ENCODE measurements around the gene ERMARD. TPM values are rescaled to one million over a fixed set of nuclear protein-coding genes. Genes with fewer than 3 reads are reported as not detected.

Gene ERMARD
- total RNA-seq, 2 donors from 2014 or later: 22.4 to 39.8 TPM

DNA sequence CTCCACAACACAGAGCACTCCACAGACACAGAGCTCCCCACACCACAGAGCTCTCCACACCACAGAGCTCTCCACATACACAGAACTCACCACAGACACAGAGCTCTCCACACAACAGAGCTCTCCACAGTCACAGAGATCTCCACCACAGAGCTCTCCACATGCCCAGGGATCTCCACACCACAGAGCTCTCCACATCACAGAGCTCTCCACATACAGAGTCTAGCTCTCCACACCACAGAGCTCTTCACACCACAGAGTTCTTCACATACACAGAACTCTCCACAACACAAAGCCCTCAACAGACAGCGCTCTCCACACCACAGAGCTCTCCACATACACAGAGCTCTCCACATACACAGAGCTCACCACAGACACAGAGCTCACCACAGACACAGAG is 55.3 kb downstream of the ERMARD start:
- no peak for DNase-seq (ENCODE audit: low spot score)
- Mint-ChIP-seq H3K9me3 (peaks cover 7% of the 10 kb centered on the region), H3K27me3 (peaks cover 46 to 49% of the 10 kb centered on the region in 2 donors), H3K36me3 (no peaks in the 10 kb centered on the region), H3K27ac (peak overlapping the region; percentile 22 to 38), H3K4me1 (ENCODE audit: low read depth in 2 of 2) (peaks cover 58 to 62% of the 10 kb centered on the region in 2 donors), H3K4me3 (peak overlapping the region; percentile 59)
- peak in 1 of 2 donors; percentile 11 for ATAC-seq

DNA sequence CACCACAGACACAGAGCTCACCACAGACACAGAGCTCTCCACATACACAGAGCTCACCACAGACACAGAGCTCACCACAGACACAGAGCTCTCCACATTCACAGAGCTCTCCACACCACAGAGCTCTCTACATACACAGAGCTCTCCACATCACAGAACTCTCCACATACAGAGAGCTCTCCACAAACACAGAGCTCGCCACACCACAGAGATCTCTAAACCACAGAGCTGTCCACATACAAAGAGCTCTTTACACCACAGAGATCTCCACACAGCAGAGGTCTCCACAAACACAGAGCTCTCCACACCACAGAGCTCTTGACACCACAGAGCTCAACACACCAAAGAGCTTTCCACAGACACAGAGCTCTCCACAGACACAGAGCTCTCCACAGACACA is 55.8 kb downstream of the ERMARD start:
- H3K27ac Mint-ChIP-seq: peak overlapping the region; percentile 22 to 38
- peaks cover 7% of the 10 kb centered on the region for H3K9me3 Mint-ChIP-seq
- peak overlapping the region; percentile 39 for H3K4me3 Mint-ChIP-seq
- no peak for ATAC-seq
- peaks cover 49 to 50% of the 10 kb centered on the region in 2 donors for H3K27me3 Mint-ChIP-seq
- no peaks in the 10 kb centered on the region for H3K36me3 Mint-ChIP-seq
- DNase-seq (ENCODE audit: low spot score): no peak
- H3K4me1 Mint-ChIP-seq (ENCODE audit: low read depth in 2 of 2): peaks cover 58 to 62% of the 10 kb centered on the region in 2 donors

GRCh38 chr6:169807699-169808607 is 56.5 kb downstream of the ERMARD start:
- H3K27me3 Mint-ChIP-seq: peaks cover 48 to 51% of the 10 kb centered on the region in 2 donors
- H3K4me3 Mint-ChIP-seq: peak overlapping the region; percentile 39

DNA sequence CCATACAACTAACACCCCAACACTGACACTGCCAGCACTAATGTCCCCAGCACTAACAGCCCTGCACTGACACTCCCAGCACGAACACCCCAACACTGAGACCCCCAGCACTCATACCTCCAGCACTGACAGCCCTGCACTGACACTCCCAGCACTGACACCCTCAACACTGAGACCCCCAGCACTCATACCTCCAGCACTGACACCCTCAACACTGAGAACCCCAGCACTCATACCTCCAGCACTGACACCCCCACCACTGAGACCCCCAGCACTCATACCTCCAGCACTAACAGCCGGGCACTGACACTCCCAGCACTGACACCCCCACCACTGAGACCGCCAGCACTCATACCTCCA is 57.2 kb downstream of the ERMARD start:
- ATAC-seq (no peak), DNase-seq (ENCODE audit: low spot score) (no peak)
- H3K4me3 Mint-ChIP-seq: no peak overlapping the region
- peaks cover 48 to 53% of the 10 kb centered on the region in 2 donors for H3K27me3 Mint-ChIP-seq
- H3K4me1 Mint-ChIP-seq (ENCODE audit: low read depth in 2 of 2): peaks cover 49 to 52% of the 10 kb centered on the region in 2 donors
- H3K27ac Mint-ChIP-seq: no peak overlapping the region
- H3K9me3 Mint-ChIP-seq: peaks cover 7% of the 10 kb centered on the region
- no peaks in the 10 kb centered on the region for H3K36me3 Mint-ChIP-seq

More at GRCh38 chr6:169807699-169808607, 56.5 kb downstream of the ERMARD start:
- H3K4me1 Mint-ChIP-seq (ENCODE audit: low read depth in 2 of 2): peaks cover 55 to 58% of the 10 kb centered on the region in 2 donors
- H3K9me3 Mint-ChIP-seq: peaks cover 7% of the 10 kb centered on the region
- ATAC-seq (no peak), DNase-seq (ENCODE audit: low spot score) (no peak)
- peak overlapping the region; percentile 22 to 38 for H3K27ac Mint-ChIP-seq
- H3K36me3 Mint-ChIP-seq: no peaks in the 10 kb centered on the region

DNA sequence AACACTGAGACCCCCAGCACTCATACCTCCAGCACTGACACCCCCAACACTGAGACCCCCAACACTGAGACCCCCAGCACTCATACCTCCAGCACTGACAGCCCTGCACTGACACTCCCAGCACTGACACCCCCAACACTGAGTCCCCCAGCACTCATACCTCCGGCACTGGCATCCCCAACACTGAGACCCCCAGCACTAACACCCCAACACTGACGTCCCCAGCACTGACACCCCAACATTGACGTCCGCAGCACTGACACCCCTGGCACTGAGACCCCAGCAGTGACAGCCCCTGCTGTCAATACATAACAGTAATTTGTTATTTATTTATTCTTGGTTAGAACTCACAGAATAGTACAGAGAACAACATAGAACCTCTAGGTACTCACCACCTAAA is 58.0 kb downstream of the ERMARD start:
- Mint-ChIP-seq H3K36me3 (no peaks in the 10 kb centered on the region), H3K27ac (no peak overlapping the region), H3K9me3 (peaks cover 7% of the 10 kb centered on the region), H3K4me3 (no peak overlapping the region), H3K27me3 (peaks cover 40 to 46% of the 10 kb centered on the region in 2 donors), H3K4me1 (ENCODE audit: low read depth in 2 of 2) (peaks cover 41 to 44% of the 10 kb centered on the region in 2 donors)
- ATAC-seq: no peak
- no peak for DNase-seq (ENCODE audit: low spot score)

DNA sequence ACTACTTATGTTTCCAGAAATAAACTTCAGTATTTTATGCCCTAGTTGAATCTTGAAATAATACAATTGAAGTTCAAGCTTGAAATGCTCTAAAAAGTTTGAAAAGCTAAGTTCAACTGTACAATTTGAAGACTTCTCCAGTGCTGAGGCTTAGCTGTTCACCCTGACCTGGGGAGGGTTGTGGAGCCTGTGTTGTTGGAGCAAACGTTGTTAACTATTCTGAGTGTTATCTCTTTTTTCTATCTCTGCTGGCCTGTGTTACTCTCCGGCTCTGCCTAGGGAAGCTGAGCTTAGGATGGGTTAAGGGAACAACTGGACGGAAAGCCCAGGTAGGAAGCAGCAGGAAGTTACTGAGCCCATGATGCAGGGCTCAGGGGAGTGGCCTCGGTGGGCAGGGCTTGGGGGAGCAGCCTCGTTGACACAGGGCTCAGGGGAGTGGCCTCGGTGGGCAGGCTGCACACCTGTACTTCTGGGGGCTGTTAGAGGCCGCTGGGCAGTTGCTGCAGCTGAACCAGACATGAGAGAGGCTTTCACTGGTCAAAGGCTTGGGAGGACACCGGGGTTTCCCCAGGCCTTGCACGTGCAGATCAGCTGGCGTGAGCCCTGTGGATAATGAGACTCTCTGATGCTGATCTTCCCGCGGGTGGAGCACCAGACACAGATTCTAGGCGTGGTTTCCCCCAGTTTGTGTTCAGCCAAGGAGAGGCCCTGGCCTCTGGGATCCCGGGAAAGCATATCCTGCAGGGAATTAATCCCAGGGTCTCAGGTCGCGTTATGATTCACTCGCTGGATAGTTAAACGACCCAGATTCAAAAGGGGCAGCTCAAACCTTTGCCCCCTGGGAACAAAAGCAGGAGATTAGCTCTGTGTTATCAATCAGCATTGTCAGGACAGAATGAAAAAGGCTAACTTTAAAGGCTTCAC is 58.9 kb downstream of the ERMARD start:
- Mint-ChIP-seq H3K4me3 (no peak overlapping the region), H3K4me1 (ENCODE audit: low read depth in 2 of 2) (peaks cover 32 to 34% of the 10 kb centered on the region in 2 donors), H3K27ac (no peak overlapping the region), H3K9me3 (peaks cover 4% of the 10 kb centered on the region), H3K27me3 (peaks cover 34 to 39% of the 10 kb centered on the region in 2 donors), H3K36me3 (no peaks in the 10 kb centered on the region)
- DNase-seq (ENCODE audit: low spot score) (no peak), ATAC-seq (no peak)

DNA sequence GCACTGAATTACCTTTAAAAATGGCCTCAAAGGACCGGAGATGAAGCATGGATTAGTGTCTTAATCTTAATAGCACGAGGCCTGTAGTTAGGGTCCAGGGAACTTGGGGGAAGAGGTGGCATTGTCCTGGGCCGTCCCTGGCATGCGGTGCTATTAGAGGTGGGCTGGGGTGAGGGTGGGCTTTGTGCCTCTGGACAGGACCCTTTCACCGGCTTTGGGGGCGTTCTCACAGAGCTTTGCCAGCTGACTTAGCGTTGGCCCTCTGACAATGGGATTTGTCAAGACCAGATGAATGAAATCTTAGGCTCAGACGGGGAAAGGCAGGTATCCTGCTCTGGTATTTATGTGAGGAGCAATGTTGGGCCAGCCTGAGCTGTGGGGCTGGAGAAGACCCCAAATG is 59.6 kb downstream of the ERMARD start:
- no peak for ATAC-seq
- Mint-ChIP-seq H3K9me3 (peaks cover 5% of the 10 kb centered on the region), H3K36me3 (peaks cover 5% of the 10 kb centered on the region), H3K27ac (no peak overlapping the region), H3K27me3 (peaks cover 33 to 39% of the 10 kb centered on the region in 2 donors), H3K4me3 (no peak overlapping the region), H3K4me1 (ENCODE audit: low read depth in 2 of 2) (peaks cover 24 to 27% of the 10 kb centered on the region in 2 donors)
- no peak for DNase-seq (ENCODE audit: low spot score)

DNA sequence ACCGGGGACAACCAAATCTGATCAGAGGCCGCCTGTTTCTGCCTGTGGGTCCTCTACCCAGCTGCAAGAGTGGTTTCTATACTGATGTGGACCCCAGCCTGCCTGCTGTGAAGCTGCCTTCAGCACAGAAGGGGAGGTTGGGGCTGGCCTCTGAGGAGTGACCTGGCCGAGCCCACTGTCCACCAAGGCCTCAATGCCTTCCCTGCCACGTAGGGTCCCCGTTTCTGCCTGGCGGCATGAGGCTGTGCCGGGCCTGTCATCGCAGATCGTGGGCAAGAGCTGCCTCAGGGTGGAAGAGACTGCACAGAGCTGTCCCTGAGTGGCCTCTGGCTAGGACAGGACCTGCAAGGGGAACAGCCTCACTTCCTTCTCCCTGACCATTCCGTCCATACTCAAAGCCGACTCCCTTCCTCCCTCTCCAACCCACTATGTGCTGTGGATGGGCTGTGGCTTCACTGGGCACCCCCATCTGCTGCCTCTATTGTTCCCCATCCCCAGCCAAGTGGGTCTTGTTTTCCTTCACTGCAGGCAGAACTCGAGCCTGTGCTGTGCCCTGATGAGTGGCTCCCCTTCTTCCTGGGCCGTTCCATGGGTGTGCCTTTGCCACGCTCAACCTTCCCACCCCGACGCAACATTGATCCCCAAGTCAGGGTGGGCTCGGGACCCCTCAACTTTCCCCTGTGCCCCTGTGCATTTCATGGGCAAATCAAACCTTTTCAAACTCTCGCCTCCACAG is 60.3 kb downstream of the ERMARD start:
- H3K27me3 Mint-ChIP-seq: peaks cover 33 to 41% of the 10 kb centered on the region in 2 donors
- ATAC-seq (no peak), DNase-seq (ENCODE audit: low spot score) (no peak)
- H3K36me3 Mint-ChIP-seq: peaks cover 9% of the 10 kb centered on the region
- H3K4me1 Mint-ChIP-seq (ENCODE audit: low read depth in 2 of 2): peaks cover 18 to 21% of the 10 kb centered on the region in 2 donors
- H3K9me3 Mint-ChIP-seq: peaks cover 6% of the 10 kb centered on the region
- H3K27ac Mint-ChIP-seq: no peak overlapping the region
- no peak overlapping the region for H3K4me3 Mint-ChIP-seq

- no peak for DNase-seq (ENCODE audit: low spot score)
- H3K4me1 Mint-ChIP-seq (ENCODE audit: low read depth in 2 of 2): peaks cover 14 to 15% of the 10 kb centered on the region in 2 donors
- ATAC-seq: no peak
- H3K4me3 Mint-ChIP-seq: no peak overlapping the region
- H3K27ac Mint-ChIP-seq: no peak overlapping the region
- H3K9me3 Mint-ChIP-seq: peaks cover 5% of the 10 kb centered on the region
- peaks cover 35 to 41% of the 10 kb centered on the region in 2 donors for H3K27me3 Mint-ChIP-seq
- peaks cover 9% of the 10 kb centered on the region for H3K36me3 Mint-ChIP-seq
Observed at GRCh38 chr6:169812257-169812644, 60.8 kb downstream of the ERMARD start.

DNA sequence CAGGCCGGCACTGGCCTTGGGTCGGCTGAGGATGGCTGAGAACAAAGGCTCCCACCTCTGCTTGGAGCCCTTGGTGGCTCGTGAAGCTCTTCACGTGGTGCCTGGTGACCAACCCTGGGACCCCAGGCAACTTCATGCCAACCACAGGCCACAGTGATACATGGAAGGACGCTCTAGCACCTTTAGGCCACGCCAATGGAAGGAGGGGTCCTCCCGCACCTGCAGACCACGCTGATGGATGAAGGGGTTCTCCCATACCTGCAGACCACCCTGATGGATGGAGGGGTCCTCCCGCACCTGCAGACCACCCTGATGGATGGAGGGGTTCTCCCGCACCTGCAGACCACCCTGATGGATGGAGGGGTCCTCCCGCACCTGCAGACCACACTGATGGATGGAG is 62.5 kb downstream of the ERMARD start:
- DNase-seq (ENCODE audit: low spot score): no peak

DNA sequence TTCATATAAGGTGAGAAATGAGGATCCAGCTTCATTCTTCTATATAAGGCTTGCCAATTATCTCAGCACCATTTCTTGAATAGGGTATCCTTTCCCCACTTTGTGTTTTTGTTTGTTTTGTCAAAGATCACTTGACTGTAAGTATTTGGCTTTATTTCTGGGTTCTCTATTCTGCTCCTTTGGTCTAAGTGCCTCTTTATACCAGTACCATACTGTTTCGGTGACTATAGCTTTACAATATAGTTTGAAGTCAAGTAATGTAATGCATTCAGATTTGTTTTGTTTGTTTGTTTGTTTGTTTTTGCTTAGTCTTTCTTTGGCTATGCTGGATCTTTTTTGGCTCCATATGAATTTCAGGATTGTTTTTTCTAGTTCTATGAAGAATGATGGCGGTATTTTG is 64.6 kb downstream of the ERMARD start:
- DNase-seq (ENCODE audit: low spot score): no peak
- peaks cover 45 to 62% of the 10 kb centered on the region in 2 donors for H3K27me3 Mint-ChIP-seq
- no peak overlapping the region for H3K27ac Mint-ChIP-seq
- no peak overlapping the region for H3K4me3 Mint-ChIP-seq
- H3K36me3 Mint-ChIP-seq: peaks cover 9% of the 10 kb centered on the region
- no peaks in the 10 kb centered on the region for H3K4me1 Mint-ChIP-seq (ENCODE audit: low read depth in 2 of 2)
- peaks cover 5% of the 10 kb centered on the region for H3K9me3 Mint-ChIP-seq
- ATAC-seq: no peak

More for the DNA sequence above, 62.5 kb downstream of the ERMARD start:
- H3K9me3 Mint-ChIP-seq: peaks cover 5% of the 10 kb centered on the region
- no peak overlapping the region for H3K4me3 Mint-ChIP-seq
- no peak for ATAC-seq
- peaks cover 4 to 8% of the 10 kb centered on the region in 2 donors for H3K4me1 Mint-ChIP-seq (ENCODE audit: low read depth in 2 of 2)
- H3K27ac Mint-ChIP-seq: no peak overlapping the region
- H3K27me3 Mint-ChIP-seq: peaks cover 44 to 54% of the 10 kb centered on the region in 2 donors
- H3K36me3 Mint-ChIP-seq: peaks cover 9% of the 10 kb centered on the region

GRCh38 chr6:169816975-169817374 is 65.6 kb downstream of the ERMARD start:
- Mint-ChIP-seq H3K36me3 (peaks cover 9% of the 10 kb centered on the region), H3K27ac (no peak overlapping the region), H3K9me3 (peaks cover 5% of the 10 kb centered on the region), H3K4me3 (no peak overlapping the region), H3K4me1 (ENCODE audit: low read depth in 2 of 2) (no peaks in the 10 kb centered on the region), H3K27me3 (peaks cover 50 to 71% of the 10 kb centered on the region in 2 donors)
- DNase-seq (ENCODE audit: low spot score) (no peak), ATAC-seq (no peak)

- H3K9me3 Mint-ChIP-seq: peaks cover 5% of the 10 kb centered on the region
Observed at GRCh38 chr6:169820358-169820757, 68.9 kb downstream of the ERMARD start.

More at GRCh38 chr6:169820358-169820757, 68.9 kb downstream of the ERMARD start:
- Mint-ChIP-seq H3K4me1 (ENCODE audit: low read depth in 2 of 2) (no peaks in the 10 kb centered on the region), H3K27me3 (peaks cover 62 to 90% of the 10 kb centered on the region in 2 donors), H3K36me3 (peaks cover 9% of the 10 kb centered on the region), H3K27ac (no peak overlapping the region), H3K4me3 (no peak overlapping the region)
- ATAC-seq (no peak), DNase-seq (ENCODE audit: low spot score) (no peak)
